ENCODE data around the gene SMIM5. TPM values are rescaled to one million over a fixed set of nuclear protein-coding genes. Genes with fewer than 3 reads are reported as not detected.
A peak's percentile ranks its signal among the peaks of the same experiment; 100 is the strongest.

Gene SMIM5
- polyA plus RNA-seq, 1 experiment: not detected

DNA sequence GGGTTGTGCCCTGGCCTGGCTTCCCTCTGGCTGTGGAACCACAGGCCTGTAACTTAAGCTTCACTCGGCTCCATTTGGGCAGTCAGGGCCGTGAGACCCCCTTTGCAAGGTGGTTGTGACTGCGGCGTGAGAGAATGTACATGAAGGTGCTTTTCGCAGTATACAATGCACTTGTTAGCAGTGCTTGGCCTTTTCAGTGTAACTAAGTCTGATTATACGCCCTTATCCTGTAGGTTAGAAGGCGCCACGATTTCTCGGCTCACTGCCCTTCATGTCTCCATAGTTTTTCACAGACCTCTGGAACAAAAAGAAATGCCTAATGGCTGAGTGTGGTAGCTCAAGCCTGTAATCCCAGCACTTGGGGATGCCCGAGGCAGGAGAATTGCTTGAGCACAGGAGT lies 47.2 kb downstream of the SMIM5 start:
- TF ChIP-seq, protein P1, sequence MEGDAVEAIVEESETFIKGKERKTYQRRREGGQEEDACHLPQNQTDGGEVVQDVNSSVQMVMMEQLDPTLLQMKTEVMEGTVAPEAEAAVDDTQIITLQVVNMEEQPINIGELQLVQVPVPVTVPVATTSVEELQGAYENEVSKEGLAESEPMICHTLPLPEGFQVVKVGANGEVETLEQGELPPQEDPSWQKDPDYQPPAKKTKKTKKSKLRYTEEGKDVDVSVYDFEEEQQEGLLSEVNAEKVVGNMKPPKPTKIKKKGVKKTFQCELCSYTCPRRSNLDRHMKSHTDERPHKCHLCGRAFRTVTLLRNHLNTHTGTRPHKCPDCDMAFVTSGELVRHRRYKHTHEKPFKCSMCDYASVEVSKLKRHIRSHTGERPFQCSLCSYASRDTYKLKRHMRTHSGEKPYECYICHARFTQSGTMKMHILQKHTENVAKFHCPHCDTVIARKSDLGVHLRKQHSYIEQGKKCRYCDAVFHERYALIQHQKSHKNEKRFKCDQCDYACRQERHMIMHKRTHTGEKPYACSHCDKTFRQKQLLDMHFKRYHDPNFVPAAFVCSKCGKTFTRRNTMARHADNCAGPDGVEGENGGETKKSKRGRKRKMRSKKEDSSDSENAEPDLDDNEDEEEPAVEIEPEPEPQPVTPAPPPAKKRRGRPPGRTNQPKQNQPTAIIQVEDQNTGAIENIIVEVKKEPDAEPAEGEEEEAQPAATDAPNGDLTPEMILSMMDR (IDR thresholded peaks at IDR 0.05; ENCODE audit: insufficient read depth, low read depth, low read length): no peak
- peaks cover 4% of the 10 kb centered on the region for H3K36me3 ChIP-seq (ENCODE audit: control insufficient read depth, insufficient read depth, low read length)
- no peak overlapping the region for H3K4me3 ChIP-seq (ENCODE audit: low read depth, low read length)
- ChIA-PET POLR2A (interaction anchor here (0.6 kb wide), 1 partner anchor 882 kb away, joined by 5 read pairs; no protein-coding TSS in a partner anchor), CTCF (interaction anchor here (0.6 to 19.7 kb wide), 16 partner anchors 10 to 83 kb away, joined by 3 to 607 read pairs (median 4); partner anchors contain the start of gene SMIM5)
- DNase-seq (ENCODE audit: low read depth): no peak
- no peaks in the 10 kb centered on the region for H3K27me3 ChIP-seq (ENCODE audit: control insufficient read depth, insufficient read depth, low read length)

DNA sequence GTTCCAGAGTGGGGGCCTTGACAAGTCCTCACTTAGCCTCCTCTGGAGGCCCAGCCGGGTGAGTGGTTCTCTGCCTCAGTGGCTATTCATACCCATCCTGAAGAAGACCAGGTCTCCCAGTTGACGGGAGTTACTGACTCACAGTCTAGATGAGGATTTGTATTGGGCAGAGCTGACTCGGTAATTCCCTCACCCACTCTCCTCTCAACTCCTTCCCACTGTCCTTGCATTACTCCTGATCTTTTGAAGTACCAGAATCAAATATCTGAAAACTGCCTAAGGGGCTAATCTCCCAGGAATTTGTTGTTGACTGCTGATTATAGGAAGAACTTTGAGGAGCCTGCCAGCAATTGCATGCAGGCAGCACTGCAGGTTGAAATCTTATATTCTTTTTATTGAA lies 48.1 kb downstream of the SMIM5 start:
- ChIA-PET CTCF (interaction anchor here (1.0 to 19.7 kb wide), 5 partner anchors 9 to 68 kb away, joined by 3 to 607 read pairs (median 9); no protein-coding TSS in a partner anchor), POLR2A (interaction anchor here (0.7 to 1.3 kb wide), 2 partner anchors 12 to 99 kb away, joined by 3 to 4 read pairs; a partner anchor contains a TSS)
- no peaks in the 10 kb centered on the region for H3K27me3 ChIP-seq (ENCODE audit: control insufficient read depth, insufficient read depth, low read length)
- peak; percentile 71 for DNase-seq (ENCODE audit: low read depth)
- H3K4me3 ChIP-seq (ENCODE audit: low read depth, low read length): no peak overlapping the region
- TF ChIP-seq, protein P1 (IDR thresholded peaks at IDR 0.05; ENCODE audit: insufficient read depth, low read depth, low read length): no peak
- H3K36me3 ChIP-seq (ENCODE audit: control insufficient read depth, insufficient read depth, low read length): peaks cover 4% of the 10 kb centered on the region

DNA sequence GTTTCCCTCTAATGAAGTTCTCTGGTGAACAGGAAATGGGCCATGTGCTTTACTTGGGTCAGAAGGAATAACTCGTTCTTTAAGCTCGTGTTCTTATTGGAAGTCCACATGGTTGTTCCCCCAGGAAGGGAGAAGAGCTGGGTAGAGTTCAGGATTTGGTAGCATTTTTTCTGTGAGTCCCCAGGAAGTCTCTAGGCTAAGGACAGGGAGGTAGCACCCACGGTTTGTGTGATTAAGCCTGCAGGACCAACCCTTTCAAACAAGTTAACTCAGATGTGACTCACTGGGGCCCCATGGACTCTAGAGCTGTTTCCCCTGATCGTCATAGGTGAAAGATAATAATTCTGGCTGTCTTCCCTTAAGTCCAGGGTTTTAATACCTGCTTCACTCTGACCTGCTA lies 50.3 kb downstream of the SMIM5 start:
- Histone ChIP-seq H3K27me3 (ENCODE audit: control insufficient read depth, insufficient read depth, low read length) (no peaks in the 10 kb centered on the region), H3K36me3 (ENCODE audit: control insufficient read depth, insufficient read depth, low read length) (peaks cover 2% of the 10 kb centered on the region), H3K4me3 (ENCODE audit: low read depth, low read length) (no peak overlapping the region)
- CTCF ChIA-PET: interaction anchor here (0.6 to 19.7 kb wide), 7 partner anchors 8 to 83 kb away, joined by 3 to 607 read pairs (median 6); partner anchors contain the start of gene SMIM5
- POLR2A ChIA-PET: interaction anchor here (0.6 to 0.8 kb wide), 2 partner anchors 58 to 96 kb away, joined by 5 to 7 read pairs; no protein-coding TSS in a partner anchor
- TF ChIP-seq, protein P1 (IDR thresholded peaks at IDR 0.05; ENCODE audit: insufficient read depth, low read depth, low read length): no peak
- DNase-seq (ENCODE audit: low read depth): no peak

DNA sequence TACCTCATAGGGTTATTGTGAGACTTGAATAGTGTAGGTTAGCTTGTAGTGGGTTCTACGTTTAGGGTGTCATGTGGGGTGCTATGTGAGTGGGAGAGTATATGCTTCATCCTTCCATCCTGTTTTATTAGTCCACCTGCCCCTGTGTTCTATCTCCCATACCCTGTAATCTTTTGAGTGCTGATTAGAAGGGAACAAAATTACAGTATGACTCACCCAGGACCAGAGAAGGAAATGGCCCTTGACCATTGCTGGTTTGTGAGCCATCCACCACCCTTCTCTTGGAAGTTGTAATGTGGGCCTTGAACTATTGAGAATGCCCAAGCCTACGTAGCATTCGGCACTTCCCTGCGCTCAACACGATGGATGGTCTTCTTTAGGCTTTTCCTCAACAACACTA lies 51.0 kb downstream of the SMIM5 start:
- ChIA-PET POLR2A (interaction anchor here (0.6 to 0.8 kb wide), 2 partner anchors 57 to 96 kb away, joined by 5 to 7 read pairs; no protein-coding TSS in a partner anchor), CTCF (interaction anchor here (0.8 to 19.7 kb wide), 7 partner anchors 9 to 84 kb away, joined by 3 to 607 read pairs (median 7); partner anchors contain the start of gene SMIM5)
- H3K27me3 ChIP-seq (ENCODE audit: control insufficient read depth, insufficient read depth, low read length): no peaks in the 10 kb centered on the region
- no peak overlapping the region for H3K4me3 ChIP-seq (ENCODE audit: low read depth, low read length)
- H3K36me3 ChIP-seq (ENCODE audit: control insufficient read depth, insufficient read depth, low read length): peaks cover 2% of the 10 kb centered on the region; the same call in 1 of the 2 replicates
- no peak for DNase-seq (ENCODE audit: low read depth)
- TF ChIP-seq, protein P1 (IDR thresholded peaks at IDR 0.05; ENCODE audit: insufficient read depth, low read depth, low read length): no peak

DNA sequence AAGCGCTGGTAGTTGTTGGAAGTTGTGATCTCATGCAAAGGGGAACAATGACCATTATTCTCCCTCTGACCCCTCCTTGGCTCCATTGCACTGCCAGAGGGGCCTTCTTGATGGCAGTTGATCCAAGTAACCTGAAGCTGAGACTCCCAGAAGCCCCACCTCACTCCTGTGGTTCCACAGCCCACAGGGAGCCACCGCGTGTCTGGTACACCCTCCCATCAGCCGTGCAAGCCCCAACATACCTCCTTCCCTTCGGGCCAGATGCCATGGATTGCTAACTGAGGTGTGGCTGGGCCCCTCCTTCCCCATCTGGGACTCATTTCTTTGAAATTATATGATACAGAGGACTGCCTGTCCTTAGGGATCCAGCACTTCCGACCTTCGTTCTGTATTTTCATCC lies 51.7 kb downstream of the SMIM5 start:
- POLR2A ChIA-PET: no interaction called here
- H3K4me3 ChIP-seq (ENCODE audit: low read depth, low read length): no peak overlapping the region

More for the DNA sequence above, 51.7 kb downstream of the SMIM5 start:
- CTCF ChIA-PET: interaction anchor here (0.8 to 19.7 kb wide), 6 partner anchors 8 to 84 kb away, joined by 3 to 607 read pairs (median 10); partner anchors contain the start of gene SMIM5
- TF ChIP-seq, protein P1 (IDR thresholded peaks at IDR 0.05; ENCODE audit: insufficient read depth, low read depth, low read length): no peak
- Histone ChIP-seq H3K27me3 (ENCODE audit: control insufficient read depth, insufficient read depth, low read length) (no peaks in the 10 kb centered on the region), H3K36me3 (ENCODE audit: control insufficient read depth, insufficient read depth, low read length) (peaks cover 2% of the 10 kb centered on the region; the same call in 1 of the 2 replicates)
- DNase-seq (ENCODE audit: low read depth): peak; percentile 78
